ENCODE data around the gene PODXL.
A peak's percentile ranks its signal among the peaks of the same experiment; 100 is the strongest.

DNA sequence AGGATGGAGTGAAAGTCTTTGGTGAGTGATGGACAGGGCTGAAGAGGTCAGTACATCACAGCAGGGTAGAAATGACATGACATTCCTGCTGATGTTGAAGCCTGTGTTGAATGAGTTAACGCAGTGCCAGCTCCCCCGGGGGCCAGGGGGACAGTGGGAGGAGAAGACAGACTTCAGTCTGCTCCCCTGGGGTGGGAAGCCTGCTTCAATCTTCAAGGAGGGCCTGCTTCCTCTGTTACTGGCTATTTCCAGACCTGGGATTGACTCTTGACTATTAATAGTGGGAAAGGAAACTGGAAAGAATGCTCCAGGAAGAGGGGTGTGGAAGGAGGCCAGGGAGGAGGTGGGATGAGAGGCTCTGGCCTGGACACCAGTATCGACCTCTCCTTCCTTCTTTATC, 27.2 kb downstream of the PODXL start:
- TF ChIP-seq, protein P1, sequence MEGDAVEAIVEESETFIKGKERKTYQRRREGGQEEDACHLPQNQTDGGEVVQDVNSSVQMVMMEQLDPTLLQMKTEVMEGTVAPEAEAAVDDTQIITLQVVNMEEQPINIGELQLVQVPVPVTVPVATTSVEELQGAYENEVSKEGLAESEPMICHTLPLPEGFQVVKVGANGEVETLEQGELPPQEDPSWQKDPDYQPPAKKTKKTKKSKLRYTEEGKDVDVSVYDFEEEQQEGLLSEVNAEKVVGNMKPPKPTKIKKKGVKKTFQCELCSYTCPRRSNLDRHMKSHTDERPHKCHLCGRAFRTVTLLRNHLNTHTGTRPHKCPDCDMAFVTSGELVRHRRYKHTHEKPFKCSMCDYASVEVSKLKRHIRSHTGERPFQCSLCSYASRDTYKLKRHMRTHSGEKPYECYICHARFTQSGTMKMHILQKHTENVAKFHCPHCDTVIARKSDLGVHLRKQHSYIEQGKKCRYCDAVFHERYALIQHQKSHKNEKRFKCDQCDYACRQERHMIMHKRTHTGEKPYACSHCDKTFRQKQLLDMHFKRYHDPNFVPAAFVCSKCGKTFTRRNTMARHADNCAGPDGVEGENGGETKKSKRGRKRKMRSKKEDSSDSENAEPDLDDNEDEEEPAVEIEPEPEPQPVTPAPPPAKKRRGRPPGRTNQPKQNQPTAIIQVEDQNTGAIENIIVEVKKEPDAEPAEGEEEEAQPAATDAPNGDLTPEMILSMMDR (conservative IDR thresholded peaks at IDR 0.05; ENCODE audit: low read depth in 2 of 2) = no peak
- TF ChIP-seq JUNB (IDR thresholded peaks at IDR 0.05; ENCODE audit: unreplicated experiment) (no peak), EZH2phosphoT487 (IDR thresholded peaks at IDR 0.05; ENCODE audit: unreplicated experiment) (no peak), NANOG (IDR thresholded peaks at IDR 0.05; ENCODE audit: borderline replicate concordance) (no peak), EZH2 (IDR thresholded peaks at IDR 0.05; ENCODE audit: low read depth, unreplicated experiment) (no peak), POLR2AphosphoS5 (IDR thresholded peaks at IDR 0.05; ENCODE audit: low read depth) (peak; percentile 27; the same call in 1 of the 2 replicates), CREB1 (CRISPR knock-in tag; IDR thresholded peaks at IDR 0.05; ENCODE audit: low read depth) (no peak), ZNF331 (CRISPR knock-in tag; IDR thresholded peaks at IDR 0.05; ENCODE audit: low read depth) (no peak), ZNF114 (CRISPR knock-in tag; IDR thresholded peaks at IDR 0.05) (no peak), STAT1 (IDR thresholded peaks at IDR 0.05; ENCODE audit: unreplicated experiment) (no peak)
- TF ChIP-seq, protein P2, sequence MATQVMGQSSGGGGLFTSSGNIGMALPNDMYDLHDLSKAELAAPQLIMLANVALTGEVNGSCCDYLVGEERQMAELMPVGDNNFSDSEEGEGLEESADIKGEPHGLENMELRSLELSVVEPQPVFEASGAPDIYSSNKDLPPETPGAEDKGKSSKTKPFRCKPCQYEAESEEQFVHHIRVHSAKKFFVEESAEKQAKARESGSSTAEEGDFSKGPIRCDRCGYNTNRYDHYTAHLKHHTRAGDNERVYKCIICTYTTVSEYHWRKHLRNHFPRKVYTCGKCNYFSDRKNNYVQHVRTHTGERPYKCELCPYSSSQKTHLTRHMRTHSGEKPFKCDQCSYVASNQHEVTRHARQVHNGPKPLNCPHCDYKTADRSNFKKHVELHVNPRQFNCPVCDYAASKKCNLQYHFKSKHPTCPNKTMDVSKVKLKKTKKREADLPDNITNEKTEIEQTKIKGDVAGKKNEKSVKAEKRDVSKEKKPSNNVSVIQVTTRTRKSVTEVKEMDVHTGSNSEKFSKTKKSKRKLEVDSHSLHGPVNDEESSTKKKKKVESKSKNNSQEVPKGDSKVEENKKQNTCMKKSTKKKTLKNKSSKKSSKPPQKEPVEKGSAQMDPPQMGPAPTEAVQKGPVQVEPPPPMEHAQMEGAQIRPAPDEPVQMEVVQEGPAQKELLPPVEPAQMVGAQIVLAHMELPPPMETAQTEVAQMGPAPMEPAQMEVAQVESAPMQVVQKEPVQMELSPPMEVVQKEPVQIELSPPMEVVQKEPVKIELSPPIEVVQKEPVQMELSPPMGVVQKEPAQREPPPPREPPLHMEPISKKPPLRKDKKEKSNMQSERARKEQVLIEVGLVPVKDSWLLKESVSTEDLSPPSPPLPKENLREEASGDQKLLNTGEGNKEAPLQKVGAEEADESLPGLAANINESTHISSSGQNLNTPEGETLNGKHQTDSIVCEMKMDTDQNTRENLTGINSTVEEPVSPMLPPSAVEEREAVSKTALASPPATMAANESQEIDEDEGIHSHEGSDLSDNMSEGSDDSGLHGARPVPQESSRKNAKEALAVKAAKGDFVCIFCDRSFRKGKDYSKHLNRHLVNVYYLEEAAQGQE (IDR thresholded peaks at IDR 0.05; ENCODE audit: unreplicated experiment) = no peak
- TF ChIP-seq, protein P3, sequence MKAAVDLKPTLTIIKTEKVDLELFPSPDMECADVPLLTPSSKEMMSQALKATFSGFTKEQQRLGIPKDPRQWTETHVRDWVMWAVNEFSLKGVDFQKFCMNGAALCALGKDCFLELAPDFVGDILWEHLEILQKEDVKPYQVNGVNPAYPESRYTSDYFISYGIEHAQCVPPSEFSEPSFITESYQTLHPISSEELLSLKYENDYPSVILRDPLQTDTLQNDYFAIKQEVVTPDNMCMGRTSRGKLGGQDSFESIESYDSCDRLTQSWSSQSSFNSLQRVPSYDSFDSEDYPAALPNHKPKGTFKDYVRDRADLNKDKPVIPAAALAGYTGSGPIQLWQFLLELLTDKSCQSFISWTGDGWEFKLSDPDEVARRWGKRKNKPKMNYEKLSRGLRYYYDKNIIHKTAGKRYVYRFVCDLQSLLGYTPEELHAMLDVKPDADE (IDR thresholded peaks at IDR 0.05) = no peak
